Caki2 (cell line): ENCODE measurements around the gene RASSF9. TPM values are rescaled to one million over a fixed set of nuclear protein-coding genes. Genes with fewer than 3 reads are reported as not detected.

ENCODE experiments used
- DNase-seq: peaks from one replicate; pipeline ENCODE4 v3.0.0-alpha.2; 2015; ENCODE audit warnings: low read depth
- in situ Hi-C: cut with HindIII; loops from 2 replicates; pipeline ENCODE4 v1.10.0; 2016; ENCODE audit warnings: low sequenced_read_pairs, low pct_unique_long_range_greater_than_20kb, mixed read lengths
- total RNA-seq: library from RNA; depleted of rRNA; stranded (reverse); fragments of >200 nt; shearing (Covaris generic); gene quantifications from 2 replicates; pipeline ENCODE4 v1.2.3, GENCODE V29; 2014; ENCODE audit warnings: low replicate concordance; rRNA removed

The RASSF9 gene
- total RNA-seq = not detected in 2 replicates

GRCh38 chr12:85836197-85837090, at the start of gene RASSF9:
Gene RASSF9, minus strand, starts transcription at chr12:85836409. Its CDS starts 208 bp downstream, at chr12:85836201.
- in situ Hi-C loops = no loop called here
- DNase-seq = no peak

- DNase-seq = peak; percentile 43
- in situ Hi-C loops = no loop called here
These were observed 47.6 kb upstream of the RASSF9 start for GRCh38 chr12:85883763-85884162.

- DNase-seq = no peak
- in situ Hi-C loops = no loop called here
These were observed 41.2 kb upstream of the RASSF9 start for GRCh38 chr12:85877459-85877858.

- in situ Hi-C loops = no loop called here
- DNase-seq = no peak
These were observed 37.8 kb upstream of the RASSF9 start, which contains the start of gene NTS for GRCh38 chr12:85874031-85874461. Gene NTS, plus strand, starts transcription at chr12:85874295. Its CDS starts 109 bp downstream, at chr12:85874404.

- peak; percentile 51 for DNase-seq
- in situ Hi-C loops = no loop called here
These were observed 36.4 kb upstream of the RASSF9 start for GRCh38 chr12:85872497-85873091.

GRCh38 chr12:85866986-85867776, 31.0 kb upstream of the RASSF9 start:
- in situ Hi-C loops = no loop called here
- peak; percentile 70 for DNase-seq

- DNase-seq = no peak
- in situ Hi-C loops = no loop called here
These were observed 29.7 kb upstream of the RASSF9 start for GRCh38 chr12:85865890-85866289.

GRCh38 chr12:85856966-85857365, 20.8 kb upstream of the RASSF9 start:
- in situ Hi-C loops = no loop called here
- DNase-seq = no peak

- DNase-seq = no peak
- in situ Hi-C loops = no loop called here
These were observed 19.1 kb upstream of the RASSF9 start for GRCh38 chr12:85855305-85855704.

- in situ Hi-C loops = no loop called here
- no peak for DNase-seq
These were observed 13.1 kb upstream of the RASSF9 start for GRCh38 chr12:85849344-85849743.

- DNase-seq = no peak
These were observed 7.5 kb upstream of the RASSF9 start for GRCh38 chr12:85843606-85844310.

GRCh38 chr12:85835426-85836196, 598 bp downstream of the RASSF9 start:
- no peak for DNase-seq
- in situ Hi-C loops = no loop called here

More at GRCh38 chr12:85843606-85844310, 7.5 kb upstream of the RASSF9 start:
- in situ Hi-C loops = no loop called here

- DNase-seq = no peak
- in situ Hi-C loops = no loop called here
These were observed 1.8 kb downstream of the RASSF9 start for GRCh38 chr12:85834378-85834777.

- in situ Hi-C loops = no loop called here
- no peak for DNase-seq
These were observed 2.6 kb downstream of the RASSF9 start for GRCh38 chr12:85833579-85833978.

GRCh38 chr12:85831327-85831990, 4.8 kb downstream of the RASSF9 start:
- DNase-seq = no peak
- in situ Hi-C loops = no loop called here

- in situ Hi-C loops = no loop called here
- no peak for DNase-seq
These were observed 6.8 kb downstream of the RASSF9 start for GRCh38 chr12:85829391-85829790.

GRCh38 chr12:85828576-85828975, 7.6 kb downstream of the RASSF9 start:
- in situ Hi-C loops = no loop called here
- DNase-seq = no peak
